ENCODE measurements around the gene R3HDM4. TPM values are rescaled to one million over a fixed set of nuclear protein-coding genes. Genes with fewer than 3 reads are reported as not detected.

Gene R3HDM4
- total RNA-seq, 4 donors from 2014 or later: 24.1 to 37.3 (median 26.8) TPM

GRCh38 chr19:855142-855541 is 57.9 kb downstream of the R3HDM4 start:
- TF ChIP-seq CTCF (IDR thresholded peaks at IDR 0.05; ENCODE audit: low read depth): no peak

- TF ChIP-seq CTCF (IDR thresholded peaks at IDR 0.05; ENCODE audit: low read depth): no peak
These were observed 58.5 kb downstream of the R3HDM4 start for GRCh38 chr19:854549-854948.

- TF ChIP-seq CTCF (IDR thresholded peaks at IDR 0.05; ENCODE audit: low read depth): no peak
These were observed 59.9 kb downstream of the R3HDM4 start for GRCh38 chr19:853014-853585.

GRCh38 chr19:852136-853013 is 60.6 kb downstream of the R3HDM4 start, which contains the start of gene ELANE:
Gene ELANE, plus strand, starts transcription at chr19:852303. Its CDS starts 26 bp downstream, at chr19:852329.
- TF ChIP-seq CTCF (IDR thresholded peaks at IDR 0.05; ENCODE audit: low read depth): no peak

GRCh38 chr19:850979-851335 is 62.1 kb downstream of the R3HDM4 start:
- no peak for TF ChIP-seq CTCF (IDR thresholded peaks at IDR 0.05; ENCODE audit: low read depth)

GRCh38 chr19:850221-850978 is 62.6 kb downstream of the R3HDM4 start:
- no peak for TF ChIP-seq CTCF (IDR thresholded peaks at IDR 0.05; ENCODE audit: low read depth)

- TF ChIP-seq CTCF (IDR thresholded peaks at IDR 0.05; ENCODE audit: low read depth): no peak
These were observed 64.6 kb downstream of the R3HDM4 start for GRCh38 chr19:848386-848921.
